GM18870 (cell line): Measurements from ENCODE around the gene TMEM132C.

Source experiments
- ATAC-seq: cut with Tn5 transposase; IDR thresholded peaks from one replicate; pipeline ENCODE4 v1.9.1; 2021; ENCODE audit warnings: moderate library complexity; ENCODE audit not compliant: unreplicated experiment

Gene TMEM132C

DNA sequence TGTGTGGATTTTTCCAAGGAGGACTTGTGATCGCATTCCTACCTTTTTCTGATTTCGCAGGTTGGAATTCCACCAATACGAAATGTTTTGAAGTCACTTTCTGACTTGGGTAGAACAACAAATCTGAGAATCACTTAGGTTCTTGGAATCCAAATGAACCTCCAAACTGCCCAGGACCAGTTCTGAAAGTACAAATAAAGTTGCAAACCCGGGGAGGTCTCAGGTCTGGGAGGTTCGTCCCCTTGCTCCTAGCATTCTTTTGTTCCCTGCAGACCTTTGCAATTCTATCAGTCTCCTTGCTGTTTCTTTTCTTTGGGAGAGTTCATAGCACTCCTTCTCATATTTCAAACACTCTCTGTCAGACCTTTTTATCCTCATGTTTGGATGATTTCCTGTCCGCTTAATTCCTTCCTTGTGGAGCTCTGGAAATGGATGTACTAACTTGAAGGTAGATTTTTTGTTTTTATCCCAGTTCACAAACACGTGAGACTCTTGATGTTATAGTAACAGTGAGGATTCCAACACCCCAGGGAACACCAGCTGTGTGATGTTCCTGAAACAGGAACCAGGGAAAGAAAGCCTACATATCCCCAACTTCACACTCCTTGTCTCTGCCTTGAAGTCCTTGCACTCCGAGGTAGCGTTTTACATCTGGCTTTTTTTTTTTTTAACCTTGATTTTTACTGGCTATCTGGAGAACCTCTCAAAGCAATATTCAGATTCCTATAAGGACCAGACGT is 70.6 kb downstream of the TMEM132C start:
- no peak for ATAC-seq

GRCh38 chr12:128338386-128339125 is 71.6 kb downstream of the TMEM132C start:
- ATAC-seq: no peak

DNA sequence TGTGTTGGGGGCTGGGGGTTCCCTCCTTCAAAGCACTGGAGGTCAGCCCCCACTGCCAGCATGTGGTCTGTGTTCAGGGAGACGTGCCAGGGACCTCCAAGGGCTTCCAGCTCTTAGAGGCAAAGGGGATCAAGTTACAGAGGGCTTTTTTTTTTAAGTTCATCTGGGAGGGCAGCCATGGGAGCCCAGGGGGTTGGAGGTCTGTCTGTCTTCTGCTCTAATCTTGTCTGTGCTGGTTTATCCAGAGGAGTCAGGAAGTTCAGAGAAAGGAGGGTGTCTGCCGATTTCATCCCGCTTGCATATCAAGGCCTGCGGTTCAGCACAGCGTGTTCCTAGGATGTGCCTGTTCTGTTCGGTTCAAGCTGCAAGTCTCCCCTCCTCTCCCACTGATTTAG is 72.2 kb downstream of the TMEM132C start:
- ATAC-seq: no peak

DNA sequence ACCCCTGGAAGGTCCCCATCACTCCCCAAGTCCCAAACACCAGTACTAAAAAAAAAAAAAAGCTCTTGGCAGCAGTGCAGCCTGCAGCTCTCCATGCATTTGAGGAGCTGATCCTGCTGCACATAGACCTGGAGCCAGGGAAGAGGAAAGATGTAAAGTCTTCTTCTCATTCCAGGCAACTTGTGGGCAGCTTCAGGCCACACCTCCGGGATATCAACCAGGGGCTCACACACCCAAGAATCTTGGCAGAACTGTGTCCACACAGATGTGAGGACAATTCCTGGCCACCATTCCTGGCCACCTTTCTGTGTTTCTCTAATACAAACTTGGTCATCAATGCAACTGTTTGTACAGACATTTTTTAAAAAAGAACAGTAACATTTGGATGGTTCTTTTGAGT is 72.7 kb downstream of the TMEM132C start:
- ATAC-seq: no peak

GRCh38 chr12:128353301-128353700 is 86.3 kb downstream of the TMEM132C start:
- no peak for ATAC-seq

DNA sequence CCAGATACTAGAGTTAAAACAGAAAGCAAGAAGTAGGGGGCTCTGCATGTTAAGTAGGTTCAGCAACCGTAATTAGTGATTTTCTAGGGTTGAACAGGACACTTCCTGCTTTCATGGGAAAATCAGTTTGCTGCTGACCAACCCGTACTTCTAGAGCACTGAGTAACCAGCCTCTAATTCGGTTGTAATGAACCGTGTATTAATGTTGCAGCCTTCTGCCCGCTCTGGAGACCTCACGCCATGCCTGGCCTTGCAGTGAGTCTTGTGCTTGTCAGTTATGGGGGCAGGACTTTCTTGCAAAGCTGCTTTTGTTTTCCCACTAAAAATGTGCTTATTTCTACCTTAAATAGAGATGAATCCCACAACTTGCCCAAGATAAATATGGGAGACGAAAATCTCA is 89.6 kb downstream of the TMEM132C start:
- ATAC-seq: no peak

DNA sequence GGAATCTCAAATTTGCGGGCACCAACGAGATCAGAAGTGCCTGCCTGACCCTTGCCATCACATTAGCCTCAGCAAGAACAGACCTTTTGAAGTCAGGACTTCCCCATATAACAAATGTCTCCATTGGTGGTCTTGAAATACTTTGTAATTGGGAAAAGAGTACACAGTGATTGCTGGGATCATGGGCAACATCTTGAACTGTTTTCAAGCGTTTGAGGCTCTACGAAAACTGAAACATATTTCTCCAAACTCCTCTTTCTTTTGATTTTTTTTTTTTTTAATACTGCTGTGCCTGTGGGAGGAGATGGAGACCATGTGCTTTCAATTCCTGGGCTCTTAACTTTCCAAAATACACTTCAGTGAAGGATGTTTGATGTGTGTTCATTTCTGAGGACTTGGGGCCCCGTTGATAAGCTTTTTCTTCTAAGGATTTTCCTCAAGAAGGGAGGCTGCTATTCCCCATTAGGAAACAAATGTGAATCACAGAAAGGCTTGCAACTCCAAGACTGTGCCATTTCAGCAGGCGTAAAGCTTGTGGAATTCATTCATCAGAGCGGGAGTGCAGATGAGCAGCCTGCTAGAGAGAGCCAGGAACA is 94.5 kb downstream of the TMEM132C start:
- ATAC-seq: no peak

DNA sequence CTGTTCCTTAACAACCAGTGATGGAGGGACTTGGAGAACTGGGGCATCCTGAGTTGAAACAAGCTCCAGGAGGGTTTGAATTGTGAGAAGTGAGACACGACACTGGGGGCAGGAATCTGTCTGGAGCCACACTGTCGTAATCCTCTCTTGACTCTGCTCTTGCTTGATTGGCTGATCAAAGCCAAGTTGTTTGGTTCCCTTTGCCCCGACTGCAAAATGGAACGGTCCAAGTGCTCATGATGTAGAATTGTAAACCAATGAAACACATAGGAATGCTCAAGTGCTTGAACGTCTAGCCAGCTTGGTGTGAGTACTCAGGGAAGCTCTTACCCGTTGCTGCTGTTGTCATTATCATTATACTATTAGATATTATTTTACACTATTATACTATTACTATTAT is 98.1 kb downstream of the TMEM132C start:
- ATAC-seq: no peak

DNA sequence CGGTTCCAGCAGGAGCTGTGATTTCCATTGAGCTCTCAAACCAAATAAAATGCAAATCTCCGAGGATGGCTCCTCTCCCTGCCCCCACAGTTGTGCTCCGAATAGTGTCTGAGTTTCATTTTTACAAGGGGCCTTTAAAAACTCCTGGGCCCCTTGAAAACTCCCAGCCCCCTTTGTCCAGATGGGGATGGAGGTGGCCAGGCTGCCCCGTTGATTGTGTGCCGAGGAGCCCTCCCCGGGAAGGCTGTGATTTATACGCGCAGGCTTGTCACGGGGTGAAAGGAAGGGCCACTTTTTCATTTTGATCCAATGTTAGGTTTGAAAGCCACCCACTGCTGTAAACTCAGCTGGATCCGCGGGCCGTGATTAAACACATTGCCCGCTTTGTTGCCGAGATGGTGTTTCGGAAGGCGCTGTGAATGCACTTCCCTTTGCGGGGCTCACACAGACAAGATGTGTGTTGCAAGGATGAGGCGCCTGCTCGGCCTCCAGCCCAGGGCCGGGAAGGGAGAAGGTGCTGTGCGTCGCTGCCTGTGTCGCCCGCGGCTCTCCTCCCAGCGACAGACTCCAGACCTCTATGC is 98.8 kb downstream of the TMEM132C start:
- no peak for ATAC-seq

- ATAC-seq: no peak
These were observed 101.0 kb downstream of the TMEM132C start for GRCh38 chr12:128367961-128368360.

- no peak for ATAC-seq
These were observed 114.6 kb downstream of the TMEM132C start for GRCh38 chr12:128381541-128381940.

GRCh38 chr12:128381946-128382345 is 115.0 kb downstream of the TMEM132C start:
- ATAC-seq: no peak

DNA sequence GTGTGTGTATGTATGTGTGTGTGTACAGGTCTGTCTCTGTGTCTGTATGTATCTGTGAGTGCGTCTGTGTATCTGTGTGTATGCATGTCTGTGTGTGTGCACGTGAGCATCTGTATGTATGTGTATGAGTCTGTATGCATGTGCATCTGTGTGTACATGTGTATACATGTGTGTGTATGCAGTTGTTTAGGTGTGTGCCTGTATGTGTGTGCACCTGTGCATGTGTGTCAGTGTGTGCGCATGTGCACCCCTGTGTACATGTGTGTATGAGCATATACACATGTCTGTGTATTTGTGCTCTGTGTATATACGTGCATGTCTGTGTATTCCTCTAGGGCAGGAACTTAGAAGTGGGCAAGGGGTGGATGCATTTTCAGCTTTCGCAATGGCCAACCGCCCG is 116.0 kb downstream of the TMEM132C start:
- ATAC-seq: no peak

DNA sequence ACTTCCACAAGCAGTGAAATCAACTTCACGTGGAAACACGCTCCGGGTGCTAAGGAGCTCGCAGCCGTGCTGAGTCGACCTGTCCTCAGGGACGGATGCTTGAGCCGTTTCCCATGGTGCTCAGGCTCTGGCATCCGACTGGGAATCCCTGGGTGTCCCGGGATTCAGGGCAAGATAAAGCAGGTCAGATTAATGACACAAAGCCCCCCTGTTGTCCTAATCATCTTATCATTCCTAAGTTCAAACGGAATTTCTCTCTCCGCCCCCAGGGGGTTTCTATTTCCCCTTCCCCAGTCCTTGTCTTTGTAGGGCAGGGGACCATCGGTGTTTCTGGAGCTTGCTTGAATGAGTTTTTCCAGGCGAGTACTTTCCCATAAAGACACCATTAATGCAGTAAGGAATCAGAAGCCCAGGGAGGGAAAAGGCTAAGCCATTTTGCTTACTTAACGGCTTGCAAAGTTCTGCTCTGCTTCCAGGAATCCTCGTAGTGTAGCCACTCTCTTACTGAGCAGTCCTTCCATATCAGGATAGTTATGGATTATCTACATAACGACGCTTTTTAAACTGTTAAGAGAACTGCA is 116.5 kb downstream of the TMEM132C start:
- no peak for ATAC-seq

DNA sequence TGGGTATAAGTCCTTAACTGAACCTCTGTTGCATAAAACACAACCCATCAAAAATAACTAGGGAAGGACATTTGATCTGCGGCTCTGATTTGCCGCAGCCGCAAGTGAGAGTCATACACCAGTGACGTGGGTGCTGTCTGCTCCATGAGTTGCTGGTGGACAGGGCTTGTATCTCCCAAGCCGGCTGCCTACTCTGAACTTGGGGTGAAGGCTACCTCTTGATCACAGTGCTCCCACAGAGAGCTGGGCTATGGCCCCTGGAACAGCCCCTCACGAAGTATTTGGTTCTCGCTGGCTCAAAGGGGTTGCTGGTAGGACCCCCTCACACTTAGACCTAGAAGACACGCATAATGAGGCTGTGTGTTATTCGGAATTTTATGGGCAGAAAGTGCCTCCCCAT is 118.8 kb downstream of the TMEM132C start:
- no peak for ATAC-seq

GRCh38 chr12:128387811-128388422 is 120.9 kb downstream of the TMEM132C start:
- ATAC-seq: no peak

DNA sequence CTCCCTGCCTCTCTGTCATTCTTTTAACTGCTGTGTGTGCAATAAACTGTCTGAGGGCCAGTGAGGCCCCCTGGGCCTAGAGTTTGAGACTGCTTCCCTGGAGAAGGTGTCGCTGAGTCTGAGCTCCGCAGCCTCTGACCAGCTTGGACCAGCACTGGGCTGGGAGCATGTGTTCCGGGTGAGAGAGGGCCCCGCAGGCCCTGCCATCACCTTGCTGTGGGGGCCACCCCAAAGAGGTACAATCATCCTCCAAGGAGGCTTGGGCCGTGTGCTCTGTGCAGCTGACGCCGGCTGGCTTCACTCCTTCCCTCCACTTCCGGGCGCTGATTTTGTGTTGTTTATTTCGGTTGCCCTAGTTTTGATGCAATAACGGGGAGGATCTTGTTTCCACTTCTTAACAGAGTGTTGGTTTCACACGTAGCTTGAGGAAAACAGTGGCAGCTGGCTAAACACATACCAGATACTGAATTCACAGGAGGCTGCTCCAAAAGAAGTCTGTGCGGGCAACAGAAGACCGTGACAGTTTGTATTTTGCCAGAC is 121.6 kb downstream of the TMEM132C start:
- no peak for ATAC-seq

DNA sequence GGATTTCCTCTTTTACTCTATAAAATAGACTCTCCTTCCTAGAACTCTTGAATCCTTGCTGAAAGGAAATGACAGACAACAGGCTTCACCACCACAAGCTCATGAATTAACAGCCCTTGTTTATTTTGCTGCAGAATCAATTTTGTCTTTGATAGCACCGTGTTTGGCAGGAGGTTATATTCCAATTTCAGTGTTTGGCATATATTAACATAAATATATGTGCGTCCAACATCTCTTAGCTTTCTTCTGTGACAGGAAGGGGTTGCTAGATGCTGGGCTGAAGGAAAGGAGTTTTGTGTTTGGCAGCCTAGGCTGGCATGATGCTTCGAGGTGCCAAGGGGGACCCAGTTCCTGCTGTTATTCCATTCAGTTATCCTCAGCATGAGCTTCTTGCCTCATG is 126.4 kb downstream of the TMEM132C start:
- no peak for ATAC-seq

- no peak for ATAC-seq
These were observed 127.2 kb downstream of the TMEM132C start for GRCh38 chr12:128394137-128394536.

GRCh38 chr12:128399253-128399652 is 132.3 kb downstream of the TMEM132C start:
- no peak for ATAC-seq
